CD14-positive monocyte (primary cell): ENCODE data around the gene CENPB. TPM values are rescaled to one million over a fixed set of nuclear protein-coding genes. Genes with fewer than 3 reads are reported as not detected.

ENCODE experiments used
- DNase-seq, 3 donors: peaks; one replicate each; pipeline ENCODE4 v3.0.0-alpha.2; 2011 to 2022
- H2AFZ ChIP-seq: 2 replicates; pipeline ENCODE4 v1.6.0; 2012; ENCODE audit warnings: mild to moderate bottlenecking, low read depth, low read length, inconsistent platforms; ENCODE audit not compliant: insufficient read depth, poor library complexity, severe bottlenecking
- H3K27ac ChIP-seq, 2 donors: 1 replicate in 1 of 2; 2 replicates in 1 of 2; pipeline ENCODE4 v1.5.1; 2012 to 2013; ENCODE audit warnings: low read length in 2 of 2, control low read depth in 1 of 2, inconsistent platforms in 1 of 2, low read depth in 1 of 2, mild to moderate bottlenecking in 1 of 2
- H3K27me3 ChIP-seq, 2 donors: one replicate each; pipeline versions ENCODE4 v1.6.0 to v1.6.1; 2011 to 2013; ENCODE audit warnings: low read length in 2 of 2; ENCODE audit not compliant: control insufficient read depth in 2 of 2, insufficient read depth in 2 of 2
- H3K36me3 ChIP-seq, 2 donors: replicated peaks in 1 of 2; 1 replicate in 1 of 2; 2 replicates in 1 of 2; pipeline versions ENCODE4 v1.5.1 to v1.6.1; 2012 to 2013; ENCODE audit warnings: low read length in 2 of 2, control low read depth in 1 of 2, inconsistent platforms in 1 of 2, mild to moderate bottlenecking in 1 of 2; ENCODE audit not compliant: insufficient read depth in 2 of 2, control insufficient read depth in 1 of 2
- H3K4me1 ChIP-seq, 2 donors: 1 replicate in 1 of 2; 2 replicates in 1 of 2; pipeline versions ENCODE4 v1.5.1 to v1.6.1; 2012 to 2013; ENCODE audit warnings: low read length in 2 of 2, control low read depth in 1 of 2, inconsistent platforms in 1 of 2, mild to moderate bottlenecking in 1 of 2, moderate library complexity in 1 of 2; ENCODE audit not compliant: insufficient read depth in 2 of 2, control insufficient read depth in 1 of 2
- H3K4me2 ChIP-seq: replicated peaks from 2 replicates; pipeline ENCODE3; 2012; ENCODE audit warnings: low read length, moderate library complexity, mild to moderate bottlenecking; ENCODE audit not compliant: poor library complexity, severe bottlenecking; ENCODE audit errors: extremely low read depth
- H3K4me3 ChIP-seq, 3 experiments: fragments of 200-600 bp in 1 of 3; sonication (generic) in 1 of 3; replicated peaks in 1 of 3; 1 replicate in 2 of 3; 2 replicates in 1 of 3; pipeline ENCODE4 v1.5.1; 2011 to 2013; ENCODE audit warnings: low read length in 3 of 3, mild to moderate bottlenecking in 3 of 3, control low read depth in 2 of 3, low read depth in 2 of 3, inconsistent platforms in 1 of 3, moderate library complexity in 1 of 3
- H3K79me2 ChIP-seq: 2 replicates; pipeline ENCODE4 v1.6.0; 2012; ENCODE audit warnings: mild to moderate bottlenecking, control low read depth, inconsistent platforms, low read length, moderate library complexity; ENCODE audit not compliant: insufficient read depth
- H3K9ac ChIP-seq: 2 replicates; pipeline ENCODE4 v1.6.0; 2017; ENCODE audit warnings: low read length, mild to moderate bottlenecking; ENCODE audit not compliant: insufficient read depth, poor library complexity, severe bottlenecking
- H3K9me3 ChIP-seq, 2 donors: replicated peaks in 1 of 2; 1 replicate in 1 of 2; 2 replicates in 1 of 2; pipeline versions ENCODE4 v1.5.1 to v1.6.1; 2012 to 2013; ENCODE audit warnings: low read length in 2 of 2, control low read depth in 1 of 2; ENCODE audit not compliant: control insufficient read depth in 1 of 2, insufficient read depth in 1 of 2
- H4K20me1 ChIP-seq: 2 replicates; pipeline ENCODE4 v1.6.0; 2012; ENCODE audit warnings: mild to moderate bottlenecking, low read length, control low read depth, moderate library complexity; ENCODE audit not compliant: insufficient read depth
- H3K27ac Mint-ChIP-seq, 7 donors: one replicate each; pipeline ENCODE4 v1.8.0; 2020; ENCODE audit warnings: mild to moderate bottlenecking in 7 of 7, mixed read lengths in 7 of 7, moderate library complexity in 6 of 7, inconsistent platforms in 2 of 7
- H3K27me3 Mint-ChIP-seq, 3 donors: one replicate each; pipeline ENCODE4 v1.8.0; 2021 to 2022; ENCODE audit warnings: low read depth in 3 of 3, mild to moderate bottlenecking in 3 of 3, mixed read lengths in 3 of 3, moderate library complexity in 3 of 3, inconsistent platforms in 1 of 3
- H3K36me3 Mint-ChIP-seq, 2 donors: one replicate each; pipeline ENCODE4 v1.8.0; 2020; ENCODE audit warnings: mixed read lengths in 2 of 2, inconsistent platforms in 1 of 2, mild to moderate bottlenecking in 1 of 2
- H3K4me1 Mint-ChIP-seq: one replicate; pipeline ENCODE4 v1.8.0; 2020; ENCODE audit warnings: mild to moderate bottlenecking, mixed read lengths
- H3K4me3 Mint-ChIP-seq, 2 donors: one replicate each; pipeline ENCODE4 v1.8.0; 2020; ENCODE audit warnings: mild to moderate bottlenecking in 2 of 2, mixed read lengths in 2 of 2, moderate library complexity in 1 of 2
- H3K9me3 Mint-ChIP-seq, 7 donors: one replicate each; pipeline ENCODE4 v1.8.0; 2020 to 2022; ENCODE audit warnings: mixed read lengths in 7 of 7, mild to moderate bottlenecking in 6 of 7, moderate library complexity in 6 of 7, inconsistent platforms in 2 of 7
- WGBS: methylation state at CpG from one replicate; pipeline ENCODE4 v1.1.5; 2013; ENCODE audit warnings: missing lambda C conversion rate; ENCODE audit not compliant: insufficient coverage; 5-methylcytosine and 5-hydroxymethylcytosine counted together
- intact Hi-C, 2 donors: fragments of 100-400 bp; cut with micrococcal nuclease; formaldehyde crosslinking; loops; one replicate each; pipeline versions ENCODE4 v1.15.0 to v1.15.1; 2023
- polyA plus RNA-seq, 3 donors: library from polyadenylated mRNA; depleted of rRNA in 1 of 3; unstranded in 2 of 3; stranded (reverse) in 1 of 3; fragments of 300-500 nt in 2 of 3; fragments of >200 nt in 1 of 3; fragmentation: Illumina TruSeq in 2 of 3; gene quantifications; 1 replicate in 2 of 3; 2 replicates in 1 of 3; pipeline ENCODE4 v1.2.3, GENCODE V29; 2012 to 2021
- TF ChIP-seq, protein P1 (sequence below): fragments of 200-600 bp; IDR thresholded peaks from one replicate; pipeline ENCODE4 v1.8.0; 2022; ENCODE audit warnings: antibody characterized with exemption, mild to moderate bottlenecking

The CENPB gene
- polyA plus RNA-seq, 3 donors: 1.1 to 18.9 (median 1.4) TPM

DNA sequence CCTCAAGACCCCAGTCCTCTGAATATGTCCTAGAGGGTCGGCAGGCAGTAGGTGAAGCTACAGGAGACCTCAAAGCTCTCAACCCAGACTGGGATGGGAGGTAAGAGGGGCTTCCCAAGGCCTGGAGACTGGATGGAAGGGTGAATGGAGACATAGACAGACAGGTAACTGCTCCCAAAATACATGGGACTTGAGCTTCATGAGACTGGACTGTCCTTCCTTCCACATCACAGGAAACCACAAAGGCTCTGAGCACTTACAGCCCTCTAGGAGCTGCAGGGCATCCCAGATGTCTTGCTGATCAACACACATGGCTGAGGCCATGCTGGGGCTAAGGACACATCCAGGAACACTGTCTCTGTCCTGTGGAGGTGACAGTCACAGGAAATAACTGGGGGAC is 42.5 kb downstream of the CENPB start:
- Histone ChIP-seq H3K27me3 (no peaks in the 10 kb centered on the region), H3K9me3 (no peaks in the 10 kb centered on the region), H3K4me2 (no peak overlapping the region), H3K27ac (no peak overlapping the region), H4K20me1 (no peaks in the 10 kb centered on the region), H2AFZ (peak overlapping the region; percentile 41), H3K4me1 (peaks cover 6 to 13% of the 10 kb centered on the region in 2 donors), H3K79me2 (no peaks in the 10 kb centered on the region), H3K4me3 (no peak overlapping the region), H3K9ac (no peak overlapping the region), H3K36me3 (no peaks in the 10 kb centered on the region)
- intact Hi-C loops: no loop called here
- Mint-ChIP-seq H3K9me3 (peaks cover 0 to 3% (median 0%) of the 10 kb centered on the region in 7 donors), H3K27ac (no peak overlapping the region), H3K27me3 (peaks cover 8 to 29% (median 23%) of the 10 kb centered on the region in 3 donors), H3K4me3 (peak overlapping the region in 1 of 2 donors; percentile 82), H3K4me1 (peaks cover 9% of the 10 kb centered on the region), H3K36me3 (no peaks in the 10 kb centered on the region)
- TF ChIP-seq, protein P1, sequence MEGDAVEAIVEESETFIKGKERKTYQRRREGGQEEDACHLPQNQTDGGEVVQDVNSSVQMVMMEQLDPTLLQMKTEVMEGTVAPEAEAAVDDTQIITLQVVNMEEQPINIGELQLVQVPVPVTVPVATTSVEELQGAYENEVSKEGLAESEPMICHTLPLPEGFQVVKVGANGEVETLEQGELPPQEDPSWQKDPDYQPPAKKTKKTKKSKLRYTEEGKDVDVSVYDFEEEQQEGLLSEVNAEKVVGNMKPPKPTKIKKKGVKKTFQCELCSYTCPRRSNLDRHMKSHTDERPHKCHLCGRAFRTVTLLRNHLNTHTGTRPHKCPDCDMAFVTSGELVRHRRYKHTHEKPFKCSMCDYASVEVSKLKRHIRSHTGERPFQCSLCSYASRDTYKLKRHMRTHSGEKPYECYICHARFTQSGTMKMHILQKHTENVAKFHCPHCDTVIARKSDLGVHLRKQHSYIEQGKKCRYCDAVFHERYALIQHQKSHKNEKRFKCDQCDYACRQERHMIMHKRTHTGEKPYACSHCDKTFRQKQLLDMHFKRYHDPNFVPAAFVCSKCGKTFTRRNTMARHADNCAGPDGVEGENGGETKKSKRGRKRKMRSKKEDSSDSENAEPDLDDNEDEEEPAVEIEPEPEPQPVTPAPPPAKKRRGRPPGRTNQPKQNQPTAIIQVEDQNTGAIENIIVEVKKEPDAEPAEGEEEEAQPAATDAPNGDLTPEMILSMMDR: no peak
- DNase-seq: no peak
- no CpG with 5 or more reads among the region's 1 CpG for WGBS

DNA sequence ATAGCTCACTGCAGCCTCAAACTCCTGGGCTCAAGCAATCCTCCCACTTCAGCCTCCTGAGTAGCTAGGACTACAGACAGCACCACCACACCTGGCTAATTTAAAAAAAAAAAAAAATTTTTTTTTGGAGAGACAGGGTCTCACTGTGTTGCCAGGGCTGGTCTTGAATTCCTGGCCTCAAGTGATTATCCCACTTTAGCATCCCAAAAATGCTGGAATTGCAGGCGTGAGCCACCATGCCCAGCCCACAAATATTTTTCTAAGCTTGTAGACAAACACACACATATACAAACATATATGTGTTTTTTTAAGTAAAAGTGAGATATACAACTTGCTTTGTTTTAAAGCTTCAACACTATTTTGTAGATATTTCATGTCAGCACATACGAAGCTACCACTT is 43.3 kb downstream of the CENPB start:
- H3K27me3 Mint-ChIP-seq: peaks cover 6 to 28% (median 23%) of the 10 kb centered on the region in 3 donors
- no peaks in the 10 kb centered on the region for H3K36me3 ChIP-seq
- no peak overlapping the region for H3K27ac ChIP-seq
- H3K4me2 ChIP-seq: no peak overlapping the region
- TF ChIP-seq, protein P1: no peak
- H3K9me3 ChIP-seq: no peaks in the 10 kb centered on the region
- H3K4me1 Mint-ChIP-seq: peaks cover 9% of the 10 kb centered on the region
- intact Hi-C loops: no loop called here
- H3K4me3 Mint-ChIP-seq: no peak overlapping the region
- H3K27ac Mint-ChIP-seq: no peak overlapping the region
- H3K9ac ChIP-seq: no peak overlapping the region
- H3K79me2 ChIP-seq: no peaks in the 10 kb centered on the region
- no CpG with 5 or more reads among the region's 2 CpGs for WGBS
- peaks cover 6 to 13% of the 10 kb centered on the region in 2 donors for H3K4me1 ChIP-seq
- no peak overlapping the region for H3K4me3 ChIP-seq
- H3K36me3 Mint-ChIP-seq: no peaks in the 10 kb centered on the region
- no peaks in the 10 kb centered on the region for H4K20me1 ChIP-seq
- DNase-seq: no peak
- peaks cover 0 to 3% (median 0%) of the 10 kb centered on the region in 7 donors for H3K9me3 Mint-ChIP-seq
- H2AFZ ChIP-seq: no peak overlapping the region
- H3K27me3 ChIP-seq: no peaks in the 10 kb centered on the region
